Activated T-helper 9 cell treated with anti-CD3 and anti-CD28 coated beads, Interleukin-2, amount 50 U/mL, for 16 hours (primary cell): ENCODE results near the gene ATF6B.
"Not testable (repeated sequence)": the region's sequence is repeated elsewhere in the genome, so short reads cannot be mapped to it uniquely, and the experiment has no call there.

ENCODE experiments used
- DNase-seq: peaks from one replicate; pipeline ENCODE4 v3.0.0-alpha.2; 2020; ENCODE audit warnings: low read depth

The ATF6B gene

DNA sequence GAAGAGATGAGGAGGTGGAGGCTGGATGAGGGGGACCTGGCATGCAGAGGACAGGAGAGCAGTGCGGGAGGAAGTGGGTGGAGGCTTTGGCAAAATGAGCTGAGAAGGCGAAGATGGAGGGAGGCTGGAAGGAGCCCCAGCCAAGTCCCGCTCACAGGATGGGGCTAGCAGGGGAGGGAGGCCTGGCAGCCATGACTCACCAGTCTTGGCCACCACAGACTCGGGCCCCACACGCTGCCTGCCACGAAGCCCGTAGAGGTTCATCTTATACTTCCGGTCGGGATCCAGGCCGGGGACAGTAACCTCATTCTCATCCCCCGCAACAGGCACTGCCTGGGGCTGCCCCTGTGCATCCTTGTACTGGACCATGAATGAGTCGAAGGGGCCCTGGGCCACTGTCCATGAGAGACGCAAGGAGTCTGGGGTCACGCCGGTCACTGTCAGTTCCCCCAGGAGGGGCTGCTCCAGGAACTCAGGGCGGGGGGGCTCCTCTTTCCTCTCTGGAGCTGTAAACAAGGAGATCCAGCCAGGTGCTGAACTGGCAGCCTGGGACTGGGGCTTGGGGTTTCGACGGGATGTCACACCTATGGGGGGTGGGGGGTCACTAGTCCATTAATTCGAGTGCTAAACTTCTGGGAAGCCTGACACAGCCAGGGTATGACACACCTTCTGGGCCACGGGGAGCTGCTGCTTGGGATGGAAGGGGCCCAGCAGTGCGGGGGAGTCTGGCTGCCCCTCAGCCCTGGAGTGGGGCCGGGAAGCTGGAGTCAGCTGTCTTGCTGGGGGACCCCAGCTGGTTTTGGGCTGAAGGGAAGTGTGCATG is 46.7 kb downstream of the ATF6B start:
- no peak for DNase-seq

DNA sequence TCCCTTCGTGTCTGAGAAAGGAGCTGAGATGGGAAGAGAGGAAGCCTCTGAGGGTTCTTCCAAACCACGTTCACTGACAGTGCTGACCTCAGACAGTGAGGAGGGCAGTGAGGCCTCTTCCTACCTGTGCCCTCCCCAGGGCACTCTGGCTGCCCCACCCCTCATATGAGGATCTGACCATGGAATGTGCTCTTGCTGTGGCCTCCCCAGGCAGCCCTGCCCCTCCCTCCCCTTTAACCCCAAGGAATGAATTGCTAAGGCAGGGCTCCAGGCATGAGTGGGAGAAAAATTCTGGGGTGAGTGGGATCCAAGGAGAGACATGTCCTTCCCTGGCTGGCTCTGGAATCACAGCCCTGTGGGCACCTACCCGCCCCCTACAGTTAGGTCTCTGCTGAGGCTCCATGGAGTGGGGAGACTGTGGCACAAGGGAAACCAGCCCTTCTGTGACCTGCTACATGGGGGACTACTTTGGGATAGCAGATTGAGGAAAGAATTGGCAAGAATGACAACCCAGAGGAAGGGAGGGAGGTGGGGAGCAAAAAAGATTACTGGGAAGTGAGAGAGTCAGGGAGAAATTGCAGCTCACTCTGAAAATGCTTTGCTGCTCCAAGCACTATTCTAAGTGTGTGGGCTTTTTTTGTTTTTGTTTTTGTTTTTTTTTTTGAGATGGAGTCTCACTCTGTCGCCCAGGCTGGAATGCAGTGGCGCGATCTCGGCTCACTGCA is 48.3 kb downstream of the ATF6B start:
- DNase-seq = no peak

DNA sequence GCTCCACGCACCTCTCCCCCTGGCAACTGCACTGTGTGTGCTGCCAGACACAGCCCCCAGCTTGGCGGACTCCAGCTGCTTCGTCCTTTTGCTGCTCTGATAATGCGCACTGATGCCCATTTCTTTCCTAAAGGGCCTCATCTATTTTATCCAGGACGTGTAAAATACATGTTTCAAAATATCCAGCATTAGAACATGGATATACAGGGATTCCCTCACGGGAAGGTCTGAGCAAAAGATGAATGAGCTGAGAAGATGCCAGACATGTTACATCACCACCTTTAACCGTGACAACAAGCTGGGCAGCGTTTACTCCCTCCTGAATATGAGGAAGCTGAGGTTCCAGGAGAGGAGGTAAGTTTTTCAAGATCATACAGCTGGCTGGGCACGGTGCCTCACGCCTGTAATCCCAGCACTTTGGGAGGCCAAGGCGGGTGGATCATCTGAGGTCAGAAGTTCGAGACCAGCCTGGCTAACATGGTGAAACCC is 51.7 kb downstream of the ATF6B start:
- DNase-seq = no peak

DNA sequence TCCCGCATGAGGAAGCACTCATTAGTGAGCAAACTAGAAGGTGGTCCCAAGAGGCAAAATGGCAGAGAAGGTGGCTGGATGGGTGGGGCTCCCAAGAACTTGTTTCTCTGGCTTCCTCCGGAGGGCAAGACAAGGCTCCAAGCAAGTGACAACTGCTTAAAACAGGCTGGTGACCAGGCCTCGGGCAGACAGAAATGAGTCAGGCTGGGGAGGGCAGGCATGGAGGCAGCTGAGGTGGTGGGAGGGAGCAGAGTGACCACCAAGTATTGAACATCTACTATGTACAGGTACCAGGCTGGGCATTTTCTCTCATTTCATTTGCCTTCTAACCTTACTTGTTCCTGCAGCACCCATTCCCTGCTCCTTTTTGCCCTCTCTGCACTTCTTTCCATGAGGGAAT is 52.3 kb downstream of the ATF6B start:
- DNase-seq = no peak

DNA sequence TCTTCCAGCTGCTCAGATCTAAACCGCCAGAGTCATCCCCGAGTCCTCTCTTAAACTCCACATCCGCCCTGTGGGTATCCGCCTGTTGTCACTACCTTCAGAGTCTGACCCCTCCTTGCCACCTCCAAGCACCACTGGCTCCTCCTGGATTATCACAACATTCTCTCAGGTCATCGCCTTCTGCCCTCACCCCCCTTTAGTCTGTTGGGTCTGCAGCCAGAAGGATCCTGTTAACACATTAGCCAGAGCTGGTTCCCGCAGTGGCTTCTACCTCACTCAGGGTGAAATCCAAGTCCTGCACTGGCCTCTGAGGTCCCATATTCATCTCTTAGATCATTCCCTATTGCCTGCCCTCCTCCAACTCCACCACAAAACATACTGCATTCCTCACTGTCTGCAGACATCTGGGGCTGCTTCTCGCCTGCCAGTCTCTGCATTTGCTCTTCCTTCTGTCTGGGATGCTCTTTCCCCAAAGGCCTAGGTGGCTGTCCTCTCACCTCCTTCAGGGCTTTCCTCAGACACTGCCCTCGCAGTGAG is 53.0 kb downstream of the ATF6B start:
- no peak for DNase-seq

DNA sequence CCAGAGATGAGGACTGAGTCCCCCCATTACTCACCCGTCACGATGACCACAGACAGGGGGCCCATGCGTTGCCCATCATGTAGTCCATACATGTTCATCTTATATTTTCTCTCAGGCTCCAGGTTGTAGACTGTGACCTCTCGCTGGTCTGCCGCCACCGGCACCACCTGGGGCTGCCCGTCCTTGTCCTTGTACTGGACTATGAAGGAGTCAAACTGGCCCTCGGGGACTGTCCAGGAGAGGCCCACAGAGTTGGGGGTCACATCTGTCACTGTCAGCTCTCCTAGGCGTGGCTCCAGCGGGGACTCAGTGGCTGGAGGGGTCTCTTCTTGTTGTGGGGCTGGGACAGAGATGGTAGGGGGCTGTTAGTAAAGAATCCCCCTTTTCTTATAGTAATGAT is 54.4 kb downstream of the ATF6B start:
- no peak for DNase-seq

DNA sequence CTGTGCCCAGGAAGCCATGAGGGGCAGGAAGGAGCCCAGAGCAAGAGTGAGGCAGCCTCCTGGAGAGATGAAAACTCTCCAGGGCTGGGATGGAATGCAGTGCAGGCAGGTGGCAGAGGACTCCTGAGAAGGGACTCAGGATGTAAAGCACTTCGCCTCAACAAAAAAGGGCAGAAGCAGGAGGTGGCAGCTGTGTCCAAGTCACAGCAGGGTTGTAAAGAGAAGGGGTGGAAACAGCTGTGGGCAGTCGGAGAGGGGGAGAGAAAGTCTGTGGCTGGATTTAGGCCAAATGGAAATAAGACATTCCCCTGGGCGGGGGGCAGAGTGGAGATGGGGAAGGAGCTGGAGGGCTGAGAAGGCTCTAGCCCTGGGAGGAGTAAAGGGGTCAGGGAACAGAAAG is 54.9 kb downstream of the ATF6B start:
- no peak for DNase-seq

DNA sequence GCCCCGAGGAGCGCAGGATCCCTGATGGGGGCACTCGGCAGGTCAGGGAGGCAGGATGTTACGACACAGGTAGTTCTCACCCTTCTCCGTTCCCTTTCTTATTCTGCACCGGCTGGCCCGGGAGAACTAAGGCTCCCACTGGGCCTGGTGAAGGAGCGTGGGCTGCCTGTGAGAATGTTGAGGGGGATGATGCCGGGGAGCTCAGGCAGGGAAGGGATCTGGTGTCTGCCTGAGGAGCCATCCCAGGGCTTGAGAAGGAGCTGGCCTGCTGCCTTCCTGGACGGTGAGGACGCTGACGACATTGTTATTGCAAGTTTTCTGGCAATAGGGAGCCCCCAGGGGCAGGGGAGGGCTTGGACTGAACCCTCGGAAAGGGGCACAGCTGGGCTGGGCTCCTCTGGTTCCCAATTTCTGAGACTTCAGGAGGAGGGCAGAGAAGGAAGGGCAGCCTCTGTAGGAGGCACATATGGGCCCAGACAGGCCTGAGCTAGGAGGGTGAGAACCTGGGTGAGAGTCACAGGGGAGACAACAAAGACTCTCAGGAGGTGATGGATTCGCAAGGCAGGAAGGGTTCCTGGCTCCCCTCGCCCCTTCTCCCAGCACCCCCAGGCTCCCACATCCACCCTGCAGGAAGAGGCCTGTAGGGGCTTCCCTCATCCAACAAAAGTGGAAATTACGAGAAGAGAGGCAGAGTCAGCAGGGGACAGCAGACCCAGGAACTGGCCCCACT is 57.1 kb downstream of the ATF6B start:
- DNase-seq = no peak

DNA sequence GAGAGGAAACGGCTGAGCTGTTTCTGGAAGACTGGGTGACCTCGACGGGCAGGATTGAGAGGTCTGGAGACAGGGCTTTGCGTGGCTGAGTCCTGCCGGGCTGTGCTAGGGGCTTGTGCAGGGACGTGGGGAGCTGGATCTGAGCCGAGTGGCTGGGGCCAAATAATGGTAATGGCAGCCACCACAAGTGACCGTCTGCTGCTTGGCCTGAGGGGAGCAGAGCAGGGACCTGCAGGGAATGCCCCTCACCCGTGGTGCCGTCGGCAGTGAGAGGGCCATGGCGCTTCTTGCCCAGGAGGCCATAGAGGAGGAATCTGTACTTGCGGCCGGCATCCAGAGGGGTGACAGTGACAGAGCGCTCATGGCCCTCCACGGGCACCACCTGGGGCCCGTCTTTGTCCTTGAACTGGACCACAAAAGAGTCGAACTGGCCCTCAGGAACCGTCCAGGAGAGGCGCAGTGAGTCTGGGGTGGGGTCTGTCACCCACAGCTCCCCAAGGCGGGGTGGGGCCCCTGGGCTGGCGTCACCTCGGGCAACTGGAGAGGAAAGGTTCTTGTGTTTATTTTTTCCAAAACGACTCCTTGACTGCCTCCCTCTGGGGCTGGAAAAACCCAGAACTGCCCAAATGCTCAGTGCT is 58.0 kb downstream of the ATF6B start:
- DNase-seq = no peak

DNA sequence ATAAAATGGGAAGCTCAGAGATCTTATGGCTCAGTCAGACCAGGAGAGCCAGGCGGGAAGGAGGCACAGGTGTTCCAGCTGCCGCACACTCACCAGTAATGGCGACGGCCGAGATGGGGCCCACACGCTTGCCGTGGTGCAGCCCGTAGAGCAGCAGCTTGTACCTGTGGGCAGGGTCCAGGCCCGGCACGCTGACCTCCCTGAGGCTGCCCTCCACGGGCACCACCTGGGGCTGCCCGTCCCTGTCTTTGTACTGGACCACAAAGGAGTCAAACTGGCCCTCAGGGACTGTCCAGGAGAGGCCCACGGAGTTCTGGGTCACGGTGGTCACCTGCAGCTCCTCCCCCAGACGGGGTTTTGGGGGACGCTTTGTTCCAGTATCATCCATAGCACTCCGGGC is 58.6 kb downstream of the ATF6B start:
- DNase-seq = no peak

DNA sequence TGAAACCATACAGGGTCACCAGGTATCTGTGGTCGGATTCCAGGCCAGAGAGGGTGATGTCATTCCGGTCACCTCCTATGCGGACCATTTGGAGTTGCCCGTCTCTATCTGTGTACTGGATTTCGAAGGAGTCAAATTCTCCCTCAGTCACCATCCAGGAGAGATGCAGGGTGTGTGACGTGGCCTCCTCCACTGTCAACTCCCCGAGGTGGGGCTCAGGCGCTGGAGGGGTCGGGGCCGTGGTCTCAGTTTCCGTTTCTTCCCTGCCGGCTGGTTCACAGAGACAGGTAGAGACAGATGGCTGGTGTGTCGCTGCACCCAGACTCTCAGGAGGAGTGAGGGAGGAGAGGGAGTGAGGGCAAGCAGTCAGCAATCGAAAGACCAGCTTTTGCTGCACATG is 59.2 kb downstream of the ATF6B start:
- DNase-seq = no peak

DNA sequence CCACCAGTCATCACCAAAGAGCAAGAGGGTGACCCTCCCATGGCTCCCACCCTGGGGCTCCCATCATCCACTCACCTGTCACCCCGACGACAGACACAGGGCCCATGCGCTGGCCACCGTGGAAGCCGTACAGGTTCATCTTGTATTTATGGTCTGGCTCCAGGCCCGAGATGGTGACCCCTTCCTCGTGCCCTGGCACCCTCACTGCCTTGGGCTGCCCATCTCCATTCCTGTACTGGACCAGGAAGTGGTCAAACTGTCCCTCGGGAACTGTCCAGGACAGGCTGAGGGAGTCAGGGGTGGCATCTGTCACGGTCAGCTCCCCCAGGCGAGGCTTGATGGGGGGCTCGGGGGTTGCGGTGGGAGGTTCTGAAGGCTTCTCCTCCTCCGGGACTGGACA is 59.7 kb downstream of the ATF6B start:
- not testable (repeated sequence) for DNase-seq

DNA sequence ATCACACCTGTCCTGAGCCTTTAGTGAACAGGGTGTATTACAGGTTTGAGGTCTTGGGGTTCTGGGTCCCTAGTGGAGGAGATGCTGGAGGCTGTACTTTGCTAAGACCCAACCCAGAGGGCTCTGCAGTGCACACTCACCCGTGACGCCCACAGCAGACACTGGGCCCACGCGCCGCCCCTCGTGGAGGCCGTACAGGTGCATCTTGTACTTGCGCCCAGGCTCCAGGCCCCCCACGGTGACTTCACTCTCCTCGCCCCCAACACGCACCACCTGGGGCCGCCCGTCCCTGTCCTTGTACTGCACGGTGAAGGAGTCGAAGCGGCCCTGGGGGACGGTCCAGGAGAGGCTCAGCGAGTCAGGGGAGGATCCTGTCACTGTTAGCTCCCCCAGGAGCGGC is 60.5 kb downstream of the ATF6B start:
- DNase-seq = not testable (repeated sequence)
